Common myeloid progenitor, CD34-positive (primary cell): Measurements from ENCODE around the gene MERTK.

Source experiments
- CTCF ChIA-PET: fragments of 350-600 bp; sonication (Branson Sonifier 250); formaldehyde crosslinking; loops from one replicate; lab custom pipeline; 2021; ENCODE audit warnings: antibody characterized with exemption; lab: Charles Lee
- POLR2A ChIA-PET: fragments of 350-600 bp; sonication (Branson Sonifier 250); formaldehyde crosslinking; loops from one replicate; lab custom pipeline; 2021; ENCODE audit warnings: antibody characterized with exemption; lab: Charles Lee
- DNase-seq, 3 donors: peaks; one replicate each; pipeline versions ENCODE4 v3.0.0 to v3.0.0-alpha.2; 2013
- H3K27ac ChIP-seq, 2 experiments: 1 replicate in 1 of 2; 2 replicates in 1 of 2; pipeline ENCODE4 v1.7.0; 2013; ENCODE audit warnings: inconsistent platforms in 2 of 2, low read length in 2 of 2, mild to moderate bottlenecking in 2 of 2, low read depth in 1 of 2, moderate library complexity in 1 of 2; ENCODE audit not compliant: severe bottlenecking in 2 of 2, insufficient read depth in 1 of 2, poor library complexity in 1 of 2
- H3K27me3 ChIP-seq, 5 experiments: replicated peaks in 2 of 5; 1 replicate in 3 of 5; 2 replicates in 2 of 5; pipeline versions ENCODE4 v1.6.1 to v1.7.0; 2013; ENCODE audit warnings: low read length in 4 of 5, mild to moderate bottlenecking in 2 of 5, moderate library complexity in 2 of 5, inconsistent platforms in 1 of 5; ENCODE audit not compliant: insufficient read depth in 5 of 5, control insufficient read depth in 4 of 5
- H3K36me3 ChIP-seq, 4 experiments: 1 replicate in 2 of 4; 2 replicates in 2 of 4; pipeline versions ENCODE4 v1.6.1 to v1.7.0; 2013; ENCODE audit warnings: low read length in 3 of 4, control low read depth in 1 of 4, mild to moderate bottlenecking in 1 of 4; ENCODE audit not compliant: control insufficient read depth in 4 of 4, insufficient read depth in 4 of 4
- H3K4me1 ChIP-seq, 4 experiments: 1 replicate in 3 of 4; 2 replicates in 1 of 4; pipeline versions ENCODE4 v1.6.1 to v1.7.1; 2013; ENCODE audit warnings: low read length in 3 of 4, mild to moderate bottlenecking in 3 of 4, control low read depth in 1 of 4, inconsistent platforms in 1 of 4, moderate library complexity in 1 of 4; ENCODE audit not compliant: control insufficient read depth in 4 of 4, insufficient read depth in 4 of 4; ENCODE audit errors: control extremely low read depth in 1 of 4
- H3K4me3 ChIP-seq, 7 experiments: 1 replicate in 4 of 7; 2 replicates in 3 of 7; pipeline versions ENCODE4 v1.5.1 to v1.7.0; 2013; ENCODE audit warnings: mild to moderate bottlenecking in 7 of 7, low read length in 6 of 7, moderate library complexity in 6 of 7, inconsistent platforms in 2 of 7, low read depth in 2 of 7, control low read depth in 1 of 7; ENCODE audit not compliant: insufficient read depth in 4 of 7, control insufficient read depth in 1 of 7; ENCODE audit errors: extremely low read depth in 1 of 7
- H3K9me3 ChIP-seq, 5 experiments: 1 replicate in 4 of 5; 2 replicates in 1 of 5; pipeline versions ENCODE4 v1.6.1 to v1.7.1; 2013; ENCODE audit warnings: low read length in 4 of 5, mild to moderate bottlenecking in 2 of 5, inconsistent platforms in 1 of 5, low read depth in 1 of 5, moderate library complexity in 1 of 5; ENCODE audit not compliant: control insufficient read depth in 4 of 5, insufficient read depth in 2 of 5; ENCODE audit errors: control extremely low read depth in 1 of 5
- WGBS: methylation state at CpG from one replicate; pipeline ENCODE4 v1.1.5; 2013; ENCODE audit not compliant: insufficient coverage; 5-methylcytosine and 5-hydroxymethylcytosine counted together

The MERTK gene

GRCh38 chr2:111948832-111949231 lies 50.4 kb downstream of the MERTK start:
- H3K4me3 ChIP-seq: no peak overlapping the region
- 98% methylated on average over 4 of the region's 4 CpGs for WGBS
- H3K27me3 ChIP-seq: no peaks in the 10 kb centered on the region
- H3K9me3 ChIP-seq: no peaks in the 10 kb centered on the region
- CTCF ChIA-PET: interaction anchor here (1.1 kb wide), 1 partner anchor 98 kb away, joined by 5 read pairs; no protein-coding TSS in a partner anchor
- no peaks in the 10 kb centered on the region for H3K4me1 ChIP-seq
- POLR2A ChIA-PET: no interaction called here
- DNase-seq: no peak
- no peak overlapping the region for H3K27ac ChIP-seq
- H3K36me3 ChIP-seq: peaks cover 5 to 34% (median 21%) of the 10 kb centered on the region in 4 experiments

- WGBS: 100% methylated on average over 1 of the region's 1 CpG
- POLR2A ChIA-PET: no interaction called here
- no peaks in the 10 kb centered on the region for H3K9me3 ChIP-seq
- no peaks in the 10 kb centered on the region for H3K27me3 ChIP-seq
- H3K36me3 ChIP-seq: peaks cover 3 to 30% (median 22%) of the 10 kb centered on the region in 4 experiments
- H3K4me1 ChIP-seq: no peaks in the 10 kb centered on the region
- CTCF ChIA-PET: no interaction called here
- no peak for DNase-seq
- no peak overlapping the region for H3K27ac ChIP-seq
- no peak overlapping the region for H3K4me3 ChIP-seq
These were observed 51.8 kb downstream of the MERTK start for GRCh38 chr2:111950236-111950635.

GRCh38 chr2:111951486-111951885 lies 53.1 kb downstream of the MERTK start:
- CTCF ChIA-PET: interaction anchor here (0.8 to 0.9 kb wide), 2 partner anchors 9 to 153 kb away, joined by 3 read pairs; no protein-coding TSS in a partner anchor
- no CpG with 5 or more reads among the region's 2 CpGs for WGBS
- DNase-seq: no peak
- Histone ChIP-seq H3K27me3 (no peaks in the 10 kb centered on the region), H3K27ac (no peak overlapping the region), H3K4me3 (no peak overlapping the region), H3K9me3 (no peaks in the 10 kb centered on the region), H3K4me1 (no peaks in the 10 kb centered on the region), H3K36me3 (peaks cover 3 to 26% (median 19%) of the 10 kb centered on the region in 4 experiments)
- POLR2A ChIA-PET: interaction anchor here (0.6 kb wide), 1 partner anchor 52 kb away, joined by 3 read pairs; no protein-coding TSS in a partner anchor

- H3K4me1 ChIP-seq: no peaks in the 10 kb centered on the region
- 100% methylated on average over 4 of the region's 6 CpGs for WGBS
- no peak overlapping the region for H3K27ac ChIP-seq
- H3K4me3 ChIP-seq: no peak overlapping the region
- no peak for DNase-seq
- H3K9me3 ChIP-seq: no peaks in the 10 kb centered on the region
- ChIA-PET POLR2A (no interaction called here), CTCF (no interaction called here)
- H3K27me3 ChIP-seq: no peaks in the 10 kb centered on the region
- peaks cover 3 to 20% (median 12%) of the 10 kb centered on the region in 4 experiments for H3K36me3 ChIP-seq
These were observed 54.6 kb downstream of the MERTK start for GRCh38 chr2:111952871-111953452.

- Histone ChIP-seq H3K36me3 (peaks cover 0 to 12% (median 5%) of the 10 kb centered on the region in 4 experiments), H3K27ac (no peak overlapping the region), H3K4me3 (no peak overlapping the region), H3K9me3 (no peaks in the 10 kb centered on the region), H3K27me3 (no peaks in the 10 kb centered on the region), H3K4me1 (no peaks in the 10 kb centered on the region)
- ChIA-PET CTCF (interaction anchor here (1.3 kb wide), 1 partner anchor 30 kb away, joined by 4 read pairs; no protein-coding TSS in a partner anchor), POLR2A (no interaction called here)
- no peak for DNase-seq
- WGBS: 88% methylated on average over 3 of the region's 6 CpGs
These were observed 56.4 kb downstream of the MERTK start for GRCh38 chr2:111954602-111955332.

GRCh38 chr2:111957872-111958354 lies 59.5 kb downstream of the MERTK start:
- Histone ChIP-seq H3K4me1 (no peaks in the 10 kb centered on the region), H3K9me3 (no peaks in the 10 kb centered on the region), H3K36me3 (peaks cover 0 to 12% (median 4%) of the 10 kb centered on the region in 4 experiments), H3K27me3 (no peaks in the 10 kb centered on the region), H3K27ac (no peak overlapping the region), H3K4me3 (no peak overlapping the region)
- 98% methylated on average over 6 of the region's 6 CpGs for WGBS
- DNase-seq: no peak
- CTCF ChIA-PET: interaction anchor here (0.9 to 2.1 kb wide), 3 partner anchors 12 to 27 kb away, joined by 3 to 9 read pairs (median 4); no protein-coding TSS in a partner anchor
- POLR2A ChIA-PET: no interaction called here

- Histone ChIP-seq H3K36me3 (peaks cover 0 to 7% (median 2%) of the 10 kb centered on the region in 4 experiments), H3K9me3 (no peaks in the 10 kb centered on the region), H3K27me3 (no peaks in the 10 kb centered on the region), H3K27ac (no peak overlapping the region), H3K4me1 (no peaks in the 10 kb centered on the region), H3K4me3 (no peak overlapping the region)
- 83% methylated on average over 1 of the region's 1 CpG for WGBS
- CTCF ChIA-PET: interaction anchor here (2.1 kb wide), 1 partner anchor 13 kb away, joined by 9 read pairs; no protein-coding TSS in a partner anchor
- POLR2A ChIA-PET: no interaction called here
- DNase-seq: no peak
These were observed 60.5 kb downstream of the MERTK start for GRCh38 chr2:111958901-111959300.
